Measurements from ENCODE around the gene PLEKHH1.

DNA sequence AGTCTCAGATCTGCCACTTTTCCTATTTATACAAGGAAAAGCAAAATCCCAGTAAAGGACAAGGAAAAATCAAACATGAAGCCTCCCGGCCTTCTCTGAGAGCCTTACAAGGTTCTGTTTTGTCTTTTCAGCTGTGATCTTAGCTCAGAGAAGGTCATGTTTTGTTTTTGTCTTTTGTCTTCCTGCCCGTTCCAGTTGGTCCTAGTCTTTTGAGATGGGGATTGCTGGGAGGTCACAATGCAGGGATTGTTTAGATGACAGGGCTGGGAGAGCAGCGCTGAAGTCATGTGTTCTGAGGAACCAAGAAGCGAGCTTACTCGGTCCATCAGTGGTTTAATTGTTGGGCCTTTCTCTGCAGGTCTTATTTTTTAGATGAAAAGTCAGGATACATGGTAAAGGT, 6.0 kb downstream of the PLEKHH1 start:
- TF ChIP-seq RAD21 (IDR thresholded peaks at IDR 0.05) (no peak), SP1 (IDR thresholded peaks at IDR 0.05) (no peak), YY1 (IDR thresholded peaks at IDR 0.05) (no peak), EGR1 (IDR thresholded peaks at IDR 0.05; ENCODE audit: low read depth in 2 of 2) (no peak), MAX (IDR thresholded peaks at IDR 0.05) (no peak), RXRA (IDR thresholded peaks at IDR 0.05) (no peak), ATF3 (IDR thresholded peaks at IDR 0.05) (no peak), HNF4G (IDR thresholded peaks at IDR 0.05) (no peak), FOXA1 (IDR thresholded peaks at IDR 0.05) (no peak), TAF1 (conservative IDR thresholded peaks at IDR 0.05) (no peak), GABPA (IDR thresholded peaks at IDR 0.05 in 1 of 2, conservative IDR thresholded peaks at IDR 0.05 in 1 of 2) (no peak)
- TF ChIP-seq, protein P1, sequence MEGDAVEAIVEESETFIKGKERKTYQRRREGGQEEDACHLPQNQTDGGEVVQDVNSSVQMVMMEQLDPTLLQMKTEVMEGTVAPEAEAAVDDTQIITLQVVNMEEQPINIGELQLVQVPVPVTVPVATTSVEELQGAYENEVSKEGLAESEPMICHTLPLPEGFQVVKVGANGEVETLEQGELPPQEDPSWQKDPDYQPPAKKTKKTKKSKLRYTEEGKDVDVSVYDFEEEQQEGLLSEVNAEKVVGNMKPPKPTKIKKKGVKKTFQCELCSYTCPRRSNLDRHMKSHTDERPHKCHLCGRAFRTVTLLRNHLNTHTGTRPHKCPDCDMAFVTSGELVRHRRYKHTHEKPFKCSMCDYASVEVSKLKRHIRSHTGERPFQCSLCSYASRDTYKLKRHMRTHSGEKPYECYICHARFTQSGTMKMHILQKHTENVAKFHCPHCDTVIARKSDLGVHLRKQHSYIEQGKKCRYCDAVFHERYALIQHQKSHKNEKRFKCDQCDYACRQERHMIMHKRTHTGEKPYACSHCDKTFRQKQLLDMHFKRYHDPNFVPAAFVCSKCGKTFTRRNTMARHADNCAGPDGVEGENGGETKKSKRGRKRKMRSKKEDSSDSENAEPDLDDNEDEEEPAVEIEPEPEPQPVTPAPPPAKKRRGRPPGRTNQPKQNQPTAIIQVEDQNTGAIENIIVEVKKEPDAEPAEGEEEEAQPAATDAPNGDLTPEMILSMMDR (IDR thresholded peaks at IDR 0.05; ENCODE audit: low read depth, low read length, missing input control) = no peak
- TF ChIP-seq, protein P2, sequence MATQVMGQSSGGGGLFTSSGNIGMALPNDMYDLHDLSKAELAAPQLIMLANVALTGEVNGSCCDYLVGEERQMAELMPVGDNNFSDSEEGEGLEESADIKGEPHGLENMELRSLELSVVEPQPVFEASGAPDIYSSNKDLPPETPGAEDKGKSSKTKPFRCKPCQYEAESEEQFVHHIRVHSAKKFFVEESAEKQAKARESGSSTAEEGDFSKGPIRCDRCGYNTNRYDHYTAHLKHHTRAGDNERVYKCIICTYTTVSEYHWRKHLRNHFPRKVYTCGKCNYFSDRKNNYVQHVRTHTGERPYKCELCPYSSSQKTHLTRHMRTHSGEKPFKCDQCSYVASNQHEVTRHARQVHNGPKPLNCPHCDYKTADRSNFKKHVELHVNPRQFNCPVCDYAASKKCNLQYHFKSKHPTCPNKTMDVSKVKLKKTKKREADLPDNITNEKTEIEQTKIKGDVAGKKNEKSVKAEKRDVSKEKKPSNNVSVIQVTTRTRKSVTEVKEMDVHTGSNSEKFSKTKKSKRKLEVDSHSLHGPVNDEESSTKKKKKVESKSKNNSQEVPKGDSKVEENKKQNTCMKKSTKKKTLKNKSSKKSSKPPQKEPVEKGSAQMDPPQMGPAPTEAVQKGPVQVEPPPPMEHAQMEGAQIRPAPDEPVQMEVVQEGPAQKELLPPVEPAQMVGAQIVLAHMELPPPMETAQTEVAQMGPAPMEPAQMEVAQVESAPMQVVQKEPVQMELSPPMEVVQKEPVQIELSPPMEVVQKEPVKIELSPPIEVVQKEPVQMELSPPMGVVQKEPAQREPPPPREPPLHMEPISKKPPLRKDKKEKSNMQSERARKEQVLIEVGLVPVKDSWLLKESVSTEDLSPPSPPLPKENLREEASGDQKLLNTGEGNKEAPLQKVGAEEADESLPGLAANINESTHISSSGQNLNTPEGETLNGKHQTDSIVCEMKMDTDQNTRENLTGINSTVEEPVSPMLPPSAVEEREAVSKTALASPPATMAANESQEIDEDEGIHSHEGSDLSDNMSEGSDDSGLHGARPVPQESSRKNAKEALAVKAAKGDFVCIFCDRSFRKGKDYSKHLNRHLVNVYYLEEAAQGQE (IDR thresholded peaks at IDR 0.05) = no peak
- TF ChIP-seq, protein P3, sequence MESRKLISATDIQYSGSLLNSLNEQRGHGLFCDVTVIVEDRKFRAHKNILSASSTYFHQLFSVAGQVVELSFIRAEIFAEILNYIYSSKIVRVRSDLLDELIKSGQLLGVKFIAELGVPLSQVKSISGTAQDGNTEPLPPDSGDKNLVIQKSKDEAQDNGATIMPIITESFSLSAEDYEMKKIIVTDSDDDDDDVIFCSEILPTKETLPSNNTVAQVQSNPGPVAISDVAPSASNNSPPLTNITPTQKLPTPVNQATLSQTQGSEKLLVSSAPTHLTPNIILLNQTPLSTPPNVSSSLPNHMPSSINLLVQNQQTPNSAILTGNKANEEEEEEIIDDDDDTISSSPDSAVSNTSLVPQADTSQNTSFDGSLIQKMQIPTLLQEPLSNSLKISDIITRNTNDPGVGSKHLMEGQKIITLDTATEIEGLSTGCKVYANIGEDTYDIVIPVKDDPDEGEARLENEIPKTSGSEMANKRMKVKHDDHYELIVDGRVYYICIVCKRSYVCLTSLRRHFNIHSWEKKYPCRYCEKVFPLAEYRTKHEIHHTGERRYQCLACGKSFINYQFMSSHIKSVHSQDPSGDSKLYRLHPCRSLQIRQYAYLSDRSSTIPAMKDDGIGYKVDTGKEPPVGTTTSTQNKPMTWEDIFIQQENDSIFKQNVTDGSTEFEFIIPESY (IDR thresholded peaks at IDR 0.05) = no peak

Data from liver (tissue), 3 donors.